ENCODE results near the gene CHRDL1.
A peak's percentile ranks its signal among the peaks of the same experiment; 100 is the strongest.

Gene CHRDL1, protein sequence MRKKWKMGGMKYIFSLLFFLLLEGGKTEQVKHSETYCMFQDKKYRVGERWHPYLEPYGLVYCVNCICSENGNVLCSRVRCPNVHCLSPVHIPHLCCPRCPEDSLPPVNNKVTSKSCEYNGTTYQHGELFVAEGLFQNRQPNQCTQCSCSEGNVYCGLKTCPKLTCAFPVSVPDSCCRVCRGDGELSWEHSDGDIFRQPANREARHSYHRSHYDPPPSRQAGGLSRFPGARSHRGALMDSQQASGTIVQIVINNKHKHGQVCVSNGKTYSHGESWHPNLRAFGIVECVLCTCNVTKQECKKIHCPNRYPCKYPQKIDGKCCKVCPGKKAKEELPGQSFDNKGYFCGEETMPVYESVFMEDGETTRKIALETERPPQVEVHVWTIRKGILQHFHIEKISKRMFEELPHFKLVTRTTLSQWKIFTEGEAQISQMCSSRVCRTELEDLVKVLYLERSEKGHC

DNA sequence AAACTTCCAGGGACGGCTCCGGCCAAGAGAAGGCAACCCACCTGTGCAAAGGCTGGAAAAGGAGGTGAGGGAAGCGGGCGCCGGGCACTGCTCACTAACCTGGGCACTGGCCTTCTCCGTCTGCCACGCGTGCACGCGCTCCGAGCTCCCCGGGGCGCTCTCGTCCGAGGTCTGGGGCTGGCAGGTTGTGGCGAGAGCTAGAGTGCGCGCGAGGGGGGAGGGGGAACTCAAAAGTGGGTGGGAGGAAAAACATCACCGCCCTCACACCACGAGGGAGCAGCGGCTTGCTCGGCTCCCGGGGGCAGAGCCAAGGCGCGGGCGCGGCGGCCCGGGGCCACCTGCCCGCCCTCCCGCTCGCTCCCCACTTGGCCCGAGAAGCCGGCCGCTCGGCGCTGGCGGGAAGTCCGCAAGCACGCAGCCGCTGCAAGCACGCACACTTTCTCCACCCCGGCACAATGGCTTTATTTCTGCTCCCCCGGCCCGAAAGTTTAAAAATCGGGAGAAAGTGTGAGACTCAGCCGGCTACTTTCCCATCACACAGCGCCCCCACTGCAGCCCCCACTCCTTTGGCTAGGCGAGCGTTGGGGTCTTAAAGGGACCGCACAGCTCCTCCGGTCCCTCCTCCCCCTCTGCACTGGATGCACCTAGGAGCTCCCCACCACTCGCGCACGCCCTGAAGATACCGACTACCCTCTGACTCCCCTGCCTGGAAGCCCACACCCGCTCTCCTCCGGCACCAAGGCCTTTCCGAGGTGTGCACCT is at the start of gene CHRDL1:
Gene CHRDL1 (minus strand): TSS at position 173 of the 762 bp plus-strand sequence. CDS start 3,636 bp downstream, outside the sequence.
- no peak for TF ChIP-seq ZNF8 (CRISPR knock-in tag; IDR thresholded peaks at IDR 0.05)
- no peak for TF ChIP-seq ISL1 (CRISPR knock-in tag; IDR thresholded peaks at IDR 0.05)
- ATAC-seq = peak; percentile 31; the same call in 2 of the 3 replicates

DNA sequence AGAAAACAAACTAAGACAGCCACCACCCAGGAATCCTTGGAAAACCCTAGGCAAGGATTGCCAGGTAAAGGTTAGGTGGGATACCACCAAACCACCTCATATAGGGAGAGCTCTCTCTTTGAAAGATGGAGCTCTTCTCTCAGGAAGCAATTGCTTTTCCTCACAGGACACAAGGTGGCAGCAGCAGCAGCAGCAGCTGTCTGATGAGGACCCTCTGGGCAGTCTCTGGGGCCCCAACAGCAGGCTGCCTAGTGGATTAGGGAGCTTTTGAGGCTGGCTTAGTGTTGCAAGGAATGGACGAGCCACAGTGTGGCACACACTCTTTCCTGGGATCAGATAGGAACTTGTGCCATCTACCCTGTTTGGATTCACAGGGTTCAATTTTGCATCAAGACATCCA is 41.4 kb upstream of the CHRDL1 start:
- no peak for ATAC-seq
- no peak for TF ChIP-seq ESRRG (CRISPR knock-in tag; IDR thresholded peaks at IDR 0.05)
- TF ChIP-seq TCF4 (CRISPR knock-in tag; IDR thresholded peaks at IDR 0.05; ENCODE audit: borderline replicate concordance) = no peak
- TF ChIP-seq, protein P1, sequence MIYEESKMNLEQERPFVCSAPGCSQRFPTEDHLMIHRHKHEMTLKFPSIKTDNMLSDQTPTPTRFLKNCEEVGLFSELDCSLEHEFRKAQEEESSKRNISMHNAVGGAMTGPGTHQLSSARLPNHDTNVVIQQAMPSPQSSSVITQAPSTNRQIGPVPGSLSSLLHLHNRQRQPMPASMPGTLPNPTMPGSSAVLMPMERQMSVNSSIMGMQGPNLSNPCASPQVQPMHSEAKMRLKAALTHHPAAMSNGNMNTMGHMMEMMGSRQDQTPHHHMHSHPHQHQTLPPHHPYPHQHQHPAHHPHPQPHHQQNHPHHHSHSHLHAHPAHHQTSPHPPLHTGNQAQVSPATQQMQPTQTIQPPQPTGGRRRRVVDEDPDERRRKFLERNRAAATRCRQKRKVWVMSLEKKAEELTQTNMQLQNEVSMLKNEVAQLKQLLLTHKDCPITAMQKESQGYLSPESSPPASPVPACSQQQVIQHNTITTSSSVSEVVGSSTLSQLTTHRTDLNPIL (CRISPR knock-in tag; IDR thresholded peaks at IDR 0.05; ENCODE audit: low read depth) = no peak
- no peak for TF ChIP-seq BACH2 (CRISPR knock-in tag; IDR thresholded peaks at IDR 0.05; ENCODE audit: borderline replicate concordance)
- TF ChIP-seq, protein P2, sequence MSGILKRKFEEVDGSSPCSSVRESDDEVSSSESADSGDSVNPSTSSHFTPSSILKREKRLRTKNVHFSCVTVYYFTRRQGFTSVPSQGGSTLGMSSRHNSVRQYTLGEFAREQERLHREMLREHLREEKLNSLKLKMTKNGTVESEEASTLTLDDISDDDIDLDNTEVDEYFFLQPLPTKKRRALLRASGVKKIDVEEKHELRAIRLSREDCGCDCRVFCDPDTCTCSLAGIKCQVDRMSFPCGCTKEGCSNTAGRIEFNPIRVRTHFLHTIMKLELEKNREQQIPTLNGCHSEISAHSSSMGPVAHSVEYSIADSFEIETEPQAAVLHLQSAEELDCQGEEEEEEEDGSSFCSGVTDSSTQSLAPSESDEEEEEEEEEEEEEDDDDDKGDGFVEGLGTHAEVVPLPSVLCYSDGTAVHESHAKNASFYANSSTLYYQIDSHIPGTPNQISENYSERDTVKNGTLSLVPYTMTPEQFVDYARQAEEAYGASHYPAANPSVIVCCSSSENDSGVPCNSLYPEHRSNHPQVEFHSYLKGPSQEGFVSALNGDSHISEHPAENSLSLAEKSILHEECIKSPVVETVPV (CRISPR knock-in tag; IDR thresholded peaks at IDR 0.05) = no peak
- no peak for TF ChIP-seq ZFP30 (CRISPR knock-in tag; IDR thresholded peaks at IDR 0.05)
- TF ChIP-seq ARNTL (CRISPR knock-in tag; IDR thresholded peaks at IDR 0.05; ENCODE audit: borderline replicate concordance, low read depth) = no peak

DNA sequence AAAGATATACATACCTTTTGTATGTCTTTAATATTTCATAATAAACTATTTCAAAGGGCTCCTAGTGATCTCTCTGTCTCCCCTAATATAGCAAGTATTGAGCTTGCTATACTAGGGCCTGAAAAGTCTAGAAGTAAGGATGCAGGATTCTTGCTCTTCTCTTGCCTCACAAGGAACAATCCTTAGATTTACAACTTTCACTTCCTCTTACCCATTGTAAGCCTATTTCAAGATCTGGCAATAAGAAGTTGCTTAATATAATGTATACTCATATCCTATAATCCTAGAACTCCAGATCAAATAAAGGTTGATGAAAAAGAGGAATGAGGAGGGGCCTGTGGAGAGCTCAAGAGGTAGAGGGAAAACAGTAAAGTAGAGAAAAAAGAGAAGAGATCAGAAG is 40.8 kb upstream of the CHRDL1 start:
- ATAC-seq = no peak
- TF ChIP-seq ISL1 (CRISPR knock-in tag; IDR thresholded peaks at IDR 0.05) (no peak), ZNF70 (CRISPR knock-in tag; IDR thresholded peaks at IDR 0.05) (no peak), GLIS3 (CRISPR knock-in tag; IDR thresholded peaks at IDR 0.05) (no peak), PPARA (CRISPR knock-in tag; IDR thresholded peaks at IDR 0.05; ENCODE audit: borderline replicate concordance) (no peak), ZNF565 (CRISPR knock-in tag; conservative IDR thresholded peaks at IDR 0.05; ENCODE audit: low read depth) (no peak), BACH2 (CRISPR knock-in tag; IDR thresholded peaks at IDR 0.05; ENCODE audit: borderline replicate concordance) (no peak), CSDC2 (CRISPR knock-in tag; IDR thresholded peaks at IDR 0.05) (no peak), ZFP30 (CRISPR knock-in tag; IDR thresholded peaks at IDR 0.05) (no peak), ZFP3 (CRISPR knock-in tag; IDR thresholded peaks at IDR 0.05) (no peak)
- TF ChIP-seq, protein P1 (CRISPR knock-in tag; IDR thresholded peaks at IDR 0.05; ENCODE audit: low read depth) = no peak
- TF ChIP-seq, protein P3, sequence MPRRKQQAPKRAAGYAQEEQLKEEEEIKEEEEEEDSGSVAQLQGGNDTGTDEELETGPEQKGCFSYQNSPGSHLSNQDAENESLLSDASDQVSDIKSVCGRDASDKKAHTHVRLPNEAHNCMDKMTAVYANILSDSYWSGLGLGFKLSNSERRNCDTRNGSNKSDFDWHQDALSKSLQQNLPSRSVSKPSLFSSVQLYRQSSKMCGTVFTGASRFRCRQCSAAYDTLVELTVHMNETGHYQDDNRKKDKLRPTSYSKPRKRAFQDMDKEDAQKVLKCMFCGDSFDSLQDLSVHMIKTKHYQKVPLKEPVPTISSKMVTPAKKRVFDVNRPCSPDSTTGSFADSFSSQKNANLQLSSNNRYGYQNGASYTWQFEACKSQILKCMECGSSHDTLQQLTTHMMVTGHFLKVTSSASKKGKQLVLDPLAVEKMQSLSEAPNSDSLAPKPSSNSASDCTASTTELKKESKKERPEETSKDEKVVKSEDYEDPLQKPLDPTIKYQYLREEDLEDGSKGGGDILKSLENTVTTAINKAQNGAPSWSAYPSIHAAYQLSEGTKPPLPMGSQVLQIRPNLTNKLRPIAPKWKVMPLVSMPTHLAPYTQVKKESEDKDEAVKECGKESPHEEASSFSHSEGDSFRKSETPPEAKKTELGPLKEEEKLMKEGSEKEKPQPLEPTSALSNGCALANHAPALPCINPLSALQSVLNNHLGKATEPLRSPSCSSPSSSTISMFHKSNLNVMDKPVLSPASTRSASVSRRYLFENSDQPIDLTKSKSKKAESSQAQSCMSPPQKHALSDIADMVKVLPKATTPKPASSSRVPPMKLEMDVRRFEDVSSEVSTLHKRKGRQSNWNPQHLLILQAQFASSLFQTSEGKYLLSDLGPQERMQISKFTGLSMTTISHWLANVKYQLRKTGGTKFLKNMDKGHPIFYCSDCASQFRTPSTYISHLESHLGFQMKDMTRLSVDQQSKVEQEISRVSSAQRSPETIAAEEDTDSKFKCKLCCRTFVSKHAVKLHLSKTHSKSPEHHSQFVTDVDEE (CRISPR knock-in tag; IDR thresholded peaks at IDR 0.05) = no peak

DNA sequence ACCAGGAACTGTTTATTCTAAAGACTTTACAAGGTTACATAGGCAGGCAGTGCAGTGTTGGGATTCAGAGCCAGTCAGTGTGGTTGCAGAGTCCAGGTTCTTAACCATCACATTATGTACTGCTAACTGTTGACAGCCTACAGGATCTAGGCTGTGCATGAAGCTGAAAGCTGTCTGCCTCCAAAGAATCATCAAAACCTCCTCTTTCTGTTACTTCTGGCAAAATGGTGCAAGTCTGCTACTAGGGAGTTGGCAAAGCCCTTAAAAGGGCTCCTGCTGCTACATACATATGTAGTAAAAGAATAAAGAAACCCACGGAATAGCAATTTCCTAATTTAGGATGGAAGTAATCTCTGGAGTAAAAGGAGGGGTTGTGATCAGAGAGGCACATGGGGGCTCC is 40.4 kb upstream of the CHRDL1 start:
- ATAC-seq = no peak
- TF ChIP-seq ISL1 (CRISPR knock-in tag; IDR thresholded peaks at IDR 0.05) (no peak), PPARA (CRISPR knock-in tag; IDR thresholded peaks at IDR 0.05; ENCODE audit: borderline replicate concordance) (no peak), TOX (CRISPR knock-in tag; IDR thresholded peaks at IDR 0.05; ENCODE audit: borderline replicate concordance) (no peak), ZNF70 (CRISPR knock-in tag; IDR thresholded peaks at IDR 0.05) (no peak), BACH2 (CRISPR knock-in tag; IDR thresholded peaks at IDR 0.05; ENCODE audit: borderline replicate concordance) (no peak), ESRRG (CRISPR knock-in tag; IDR thresholded peaks at IDR 0.05) (no peak), ZNF8 (CRISPR knock-in tag; IDR thresholded peaks at IDR 0.05) (no peak), ZFP30 (CRISPR knock-in tag; IDR thresholded peaks at IDR 0.05) (no peak), SNAI2 (CRISPR knock-in tag; IDR thresholded peaks at IDR 0.05) (no peak), ZNF565 (CRISPR knock-in tag; conservative IDR thresholded peaks at IDR 0.05; ENCODE audit: low read depth) (no peak), ZC3H10 (CRISPR knock-in tag; IDR thresholded peaks at IDR 0.05) (no peak), OSR1 (CRISPR knock-in tag; IDR thresholded peaks at IDR 0.05) (no peak)
- TF ChIP-seq, protein P4, sequence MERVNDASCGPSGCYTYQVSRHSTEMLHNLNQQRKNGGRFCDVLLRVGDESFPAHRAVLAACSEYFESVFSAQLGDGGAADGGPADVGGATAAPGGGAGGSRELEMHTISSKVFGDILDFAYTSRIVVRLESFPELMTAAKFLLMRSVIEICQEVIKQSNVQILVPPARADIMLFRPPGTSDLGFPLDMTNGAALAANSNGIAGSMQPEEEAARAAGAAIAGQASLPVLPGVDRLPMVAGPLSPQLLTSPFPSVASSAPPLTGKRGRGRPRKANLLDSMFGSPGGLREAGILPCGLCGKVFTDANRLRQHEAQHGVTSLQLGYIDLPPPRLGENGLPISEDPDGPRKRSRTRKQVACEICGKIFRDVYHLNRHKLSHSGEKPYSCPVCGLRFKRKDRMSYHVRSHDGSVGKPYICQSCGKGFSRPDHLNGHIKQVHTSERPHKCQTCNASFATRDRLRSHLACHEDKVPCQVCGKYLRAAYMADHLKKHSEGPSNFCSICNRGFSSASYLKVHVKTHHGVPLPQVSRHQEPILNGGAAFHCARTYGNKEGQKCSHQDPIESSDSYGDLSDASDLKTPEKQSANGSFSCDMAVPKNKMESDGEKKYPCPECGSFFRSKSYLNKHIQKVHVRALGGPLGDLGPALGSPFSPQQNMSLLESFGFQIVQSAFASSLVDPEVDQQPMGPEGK (CRISPR knock-in tag; IDR thresholded peaks at IDR 0.05; ENCODE audit: borderline replicate concordance) = no peak
- TF ChIP-seq, protein P2 (CRISPR knock-in tag; IDR thresholded peaks at IDR 0.05) = no peak
- TF ChIP-seq, protein P1 (CRISPR knock-in tag; IDR thresholded peaks at IDR 0.05; ENCODE audit: low read depth) = no peak
